ENCODE results near the gene CRK.

DNA sequence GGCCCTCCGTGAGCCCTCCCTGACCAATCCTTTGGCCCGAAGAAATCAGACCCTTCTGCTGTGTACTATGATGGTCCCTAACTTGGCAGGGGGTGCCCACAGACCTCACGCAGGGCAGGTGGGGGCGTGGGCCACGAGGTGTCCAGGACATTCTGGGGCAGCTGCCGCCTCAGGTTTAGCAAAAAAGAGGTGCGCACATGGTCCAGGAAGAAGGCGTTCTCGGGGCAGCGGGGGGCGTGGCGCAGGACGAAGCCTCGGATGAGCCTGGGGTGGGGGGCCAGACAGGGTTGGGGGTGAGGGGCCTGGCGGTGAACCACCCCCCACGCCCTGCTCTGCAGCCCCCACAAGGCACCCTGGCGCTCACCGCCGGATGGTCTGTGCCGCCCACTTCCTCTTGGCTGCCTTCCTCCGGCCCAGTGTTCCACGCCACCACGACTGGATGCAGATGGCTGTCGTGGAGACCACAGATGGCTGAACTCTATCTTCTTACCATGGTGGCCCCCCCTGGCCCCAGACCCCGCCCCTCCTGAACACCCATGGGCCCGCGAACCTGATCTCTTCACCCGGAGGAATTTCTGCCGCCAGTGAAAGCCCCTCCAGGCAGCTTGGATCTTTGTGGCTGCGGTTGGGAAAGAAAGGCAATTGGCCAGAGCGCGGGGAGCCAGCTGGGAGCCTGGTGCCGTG is 14.2 kb upstream of the CRK start:
- TF ChIP-seq EZH2phosphoT487 (IDR thresholded peaks at IDR 0.05; ENCODE audit: borderline replicate concordance, low read length) (no peak), CTCF (conservative IDR thresholded peaks at IDR 0.05; ENCODE audit: low read depth, low read length) (no peak), EZH2 (IDR thresholded peaks at IDR 0.05; ENCODE audit: low read length, unreplicated experiment) (no peak)

All from PC-3 (cell line).